Measurements from ENCODE around the gene MYO3B. TPM values are rescaled to one million over a fixed set of nuclear protein-coding genes. Genes with fewer than 3 reads are reported as not detected.

Gene MYO3B
- total RNA-seq, 1 experiment from 2014 or later: 0.50 TPM

- TF ChIP-seq FOXP1 (CRISPR knock-in tag; IDR thresholded peaks at IDR 0.05; ENCODE audit: borderline replicate concordance): no peak
- no peak for TF ChIP-seq IRF1 (CRISPR knock-in tag; IDR thresholded peaks at IDR 0.05)
- no peak for TF ChIP-seq NFE2L1 (CRISPR knock-in tag; IDR thresholded peaks at IDR 0.05)
- TF ChIP-seq USF2 (CRISPR knock-in tag; IDR thresholded peaks at IDR 0.05): no peak
- no peak for TF ChIP-seq ZNF532 (CRISPR knock-in tag; IDR thresholded peaks at IDR 0.05; ENCODE audit: borderline replicate concordance)
- TF ChIP-seq HMGXB4 (CRISPR knock-in tag; IDR thresholded peaks at IDR 0.05): no peak
- no peak for TF ChIP-seq PRDM15 (CRISPR knock-in tag; IDR thresholded peaks at IDR 0.05)
- TF ChIP-seq ZNF121 (CRISPR knock-in tag; IDR thresholded peaks at IDR 0.05): no peak
- no peak for TF ChIP-seq FOXP4 (CRISPR knock-in tag; IDR thresholded peaks at IDR 0.05)
- TF ChIP-seq ZBTB43 (CRISPR knock-in tag; IDR thresholded peaks at IDR 0.05): no peak
- TF ChIP-seq SMAD3 (CRISPR knock-in tag; IDR thresholded peaks at IDR 0.05; ENCODE audit: borderline replicate concordance): no peak
- TF ChIP-seq ATF3 (CRISPR knock-in tag; conservative IDR thresholded peaks at IDR 0.05): no peak
- ChIA-PET POLR2A (no interaction called here), CTCF (interaction anchor here (1.9 kb wide), 1 partner anchor 8 kb away, joined by 8 read pairs; no protein-coding TSS in a partner anchor)
- ATAC-seq (no peak), DNase-seq (ENCODE audit: low spot score) (no peak)
- H3K4me3 Mint-ChIP-seq: no peak overlapping the region
- H3K4me1 Mint-ChIP-seq: peaks cover 9% of the 10 kb centered on the region
- H3K27ac Mint-ChIP-seq: no peak overlapping the region
- H3K36me3 Mint-ChIP-seq: peaks cover 9% of the 10 kb centered on the region
- peaks cover 21% of the 10 kb centered on the region for H3K27me3 Mint-ChIP-seq (ENCODE audit: low read depth)
- H3K9me3 Mint-ChIP-seq: peaks cover 18% of the 10 kb centered on the region
Measured at GRCh38 chr2:170288859-170289258, 110.9 kb downstream of the MYO3B start.

All from WTC11 (cell line).